ENCODE results near the gene ZSCAN9.

DNA sequence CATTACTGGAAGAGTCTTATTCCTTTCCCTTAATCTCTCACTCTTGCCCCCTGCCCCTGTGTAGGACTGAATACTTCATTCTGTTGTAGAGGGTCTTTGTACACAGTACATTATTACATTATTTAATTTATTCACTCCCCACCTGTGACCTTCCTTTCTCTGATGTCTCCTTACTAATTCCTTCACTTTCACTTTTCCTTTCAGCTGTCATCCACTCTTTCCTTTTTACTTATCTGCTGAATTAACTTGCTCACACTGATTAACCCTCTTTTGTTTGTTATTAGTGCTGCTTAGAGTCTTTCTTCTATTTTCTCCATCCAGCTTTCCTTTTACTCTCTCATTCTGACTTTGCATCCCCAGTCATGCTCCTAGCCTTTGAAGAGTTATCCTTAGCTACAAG, 49.8 kb downstream of the ZSCAN9 start:
- TF ChIP-seq, protein P1, sequence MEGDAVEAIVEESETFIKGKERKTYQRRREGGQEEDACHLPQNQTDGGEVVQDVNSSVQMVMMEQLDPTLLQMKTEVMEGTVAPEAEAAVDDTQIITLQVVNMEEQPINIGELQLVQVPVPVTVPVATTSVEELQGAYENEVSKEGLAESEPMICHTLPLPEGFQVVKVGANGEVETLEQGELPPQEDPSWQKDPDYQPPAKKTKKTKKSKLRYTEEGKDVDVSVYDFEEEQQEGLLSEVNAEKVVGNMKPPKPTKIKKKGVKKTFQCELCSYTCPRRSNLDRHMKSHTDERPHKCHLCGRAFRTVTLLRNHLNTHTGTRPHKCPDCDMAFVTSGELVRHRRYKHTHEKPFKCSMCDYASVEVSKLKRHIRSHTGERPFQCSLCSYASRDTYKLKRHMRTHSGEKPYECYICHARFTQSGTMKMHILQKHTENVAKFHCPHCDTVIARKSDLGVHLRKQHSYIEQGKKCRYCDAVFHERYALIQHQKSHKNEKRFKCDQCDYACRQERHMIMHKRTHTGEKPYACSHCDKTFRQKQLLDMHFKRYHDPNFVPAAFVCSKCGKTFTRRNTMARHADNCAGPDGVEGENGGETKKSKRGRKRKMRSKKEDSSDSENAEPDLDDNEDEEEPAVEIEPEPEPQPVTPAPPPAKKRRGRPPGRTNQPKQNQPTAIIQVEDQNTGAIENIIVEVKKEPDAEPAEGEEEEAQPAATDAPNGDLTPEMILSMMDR (IDR thresholded peaks at IDR 0.05; ENCODE audit: borderline replicate concordance, extremely low read depth, low read length, poor library complexity, severe bottlenecking), result no peak
- no peak for TF ChIP-seq EZH2 (IDR thresholded peaks at IDR 0.05; ENCODE audit: borderline replicate concordance, low read depth, low read length, severe bottlenecking)

Measured in DND-41 (cell line).